ENCODE measurements around the gene APOE.
"Not testable (repeated sequence)": the region's sequence is repeated elsewhere in the genome, so short reads cannot be mapped to it uniquely, and the experiment has no call there.

APOE gene

DNA sequence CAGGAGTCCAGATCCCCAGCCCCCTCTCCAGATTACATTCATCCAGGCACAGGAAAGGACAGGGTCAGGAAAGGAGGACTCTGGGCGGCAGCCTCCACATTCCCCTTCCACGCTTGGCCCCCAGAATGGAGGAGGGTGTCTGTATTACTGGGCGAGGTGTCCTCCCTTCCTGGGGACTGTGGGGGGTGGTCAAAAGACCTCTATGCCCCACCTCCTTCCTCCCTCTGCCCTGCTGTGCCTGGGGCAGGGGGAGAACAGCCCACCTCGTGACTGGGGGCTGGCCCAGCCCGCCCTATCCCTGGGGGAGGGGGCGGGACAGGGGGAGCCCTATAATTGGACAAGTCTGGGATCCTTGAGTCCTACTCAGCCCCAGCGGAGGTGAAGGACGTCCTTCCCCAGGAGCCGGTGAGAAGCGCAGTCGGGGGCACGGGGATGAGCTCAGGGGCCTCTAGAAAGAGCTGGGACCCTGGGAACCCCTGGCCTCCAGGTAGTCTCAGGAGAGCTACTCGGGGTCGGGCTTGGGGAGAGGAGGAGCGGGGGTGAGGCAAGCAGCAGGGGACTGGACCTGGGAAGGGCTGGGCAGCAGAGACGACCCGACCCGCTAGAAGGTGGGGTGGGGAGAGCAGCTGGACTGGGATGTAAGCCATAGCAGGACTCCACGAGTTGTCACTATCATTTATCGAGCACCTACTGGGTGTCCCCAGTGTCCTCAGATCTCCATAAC, at the start of gene APOE:
Gene APOE (plus strand): TSS at position 360 of the 724 bp plus-strand sequence. CDS start 829 bp downstream, outside the sequence.
- peak in 1 of 2 experiments; percentile 37 for DNase-seq

- no peak for DNase-seq
Observed at GRCh38 chr19:44856421-44857083, 49.0 kb upstream of the APOE start.

GRCh38 chr19:44857837-44858236, 47.8 kb upstream of the APOE start:
- peak in 1 of 2 experiments; percentile 13 for DNase-seq

DNA sequence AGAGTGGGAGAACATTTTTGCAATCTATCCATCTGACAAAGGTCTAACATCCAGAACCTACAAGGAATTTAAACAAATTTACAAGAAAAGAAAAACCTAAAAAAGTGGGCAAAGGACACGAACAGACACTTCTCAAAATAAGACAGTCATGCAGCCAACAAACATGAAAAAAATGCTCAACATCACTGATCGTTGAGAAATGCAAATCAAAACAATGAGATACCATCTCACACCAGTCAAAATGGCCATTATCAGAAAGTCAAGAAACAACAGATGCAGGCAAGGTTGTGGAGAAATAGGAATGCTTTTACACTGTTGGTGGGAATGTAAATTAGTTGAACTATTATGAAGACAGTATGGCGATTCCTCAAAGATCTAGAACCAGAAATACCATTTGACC, 44.0 kb upstream of the APOE start:
- DNase-seq: peak; percentile 69 to 83

DNA sequence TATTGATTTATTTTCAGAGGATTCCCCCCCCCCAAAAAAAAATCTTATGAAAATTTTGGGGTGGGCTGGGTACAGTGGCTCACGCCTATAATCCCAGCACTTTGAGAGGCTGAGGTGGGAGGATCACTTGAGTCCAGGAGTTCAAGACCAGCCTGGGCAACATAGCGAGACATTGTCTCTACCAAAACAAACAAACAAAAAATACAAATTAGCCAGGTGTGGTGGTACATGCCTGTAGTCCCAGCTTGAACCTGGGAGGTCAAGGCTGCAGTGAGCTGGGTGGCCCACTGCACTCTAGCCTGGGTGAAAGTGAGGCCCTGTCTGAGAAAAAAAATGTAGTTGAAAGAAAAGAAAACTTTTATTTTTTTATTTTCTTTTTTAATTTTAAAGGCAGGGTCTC, 41.6 kb upstream of the APOE start:
- no peak for DNase-seq

GRCh38 chr19:44865196-44865767, 40.3 kb upstream of the APOE start:
- no peak for DNase-seq

- no peak for DNase-seq
Observed at GRCh38 chr19:44866664-44867063, 38.9 kb upstream of the APOE start.

DNA sequence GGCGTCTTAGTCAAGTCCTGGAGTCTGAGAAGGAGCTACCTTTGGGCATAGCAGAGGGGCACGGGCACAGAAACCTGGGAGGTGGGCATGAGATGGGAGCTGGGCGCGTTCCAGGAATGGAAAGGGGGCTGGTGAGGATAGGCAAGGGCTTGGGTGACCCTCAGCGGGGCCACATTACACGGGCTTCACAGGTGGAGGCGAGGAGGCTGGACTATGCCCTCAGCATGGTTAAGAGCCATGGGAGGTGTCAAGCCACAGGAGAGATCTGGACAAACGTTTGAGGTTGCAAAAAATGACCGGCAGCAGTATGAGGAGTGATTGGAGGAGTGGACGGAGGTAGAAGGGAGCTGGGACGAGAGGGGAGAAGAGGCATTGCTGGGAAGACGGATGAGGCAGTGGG, 38.0 kb upstream of the APOE start:
- no peak for DNase-seq

DNA sequence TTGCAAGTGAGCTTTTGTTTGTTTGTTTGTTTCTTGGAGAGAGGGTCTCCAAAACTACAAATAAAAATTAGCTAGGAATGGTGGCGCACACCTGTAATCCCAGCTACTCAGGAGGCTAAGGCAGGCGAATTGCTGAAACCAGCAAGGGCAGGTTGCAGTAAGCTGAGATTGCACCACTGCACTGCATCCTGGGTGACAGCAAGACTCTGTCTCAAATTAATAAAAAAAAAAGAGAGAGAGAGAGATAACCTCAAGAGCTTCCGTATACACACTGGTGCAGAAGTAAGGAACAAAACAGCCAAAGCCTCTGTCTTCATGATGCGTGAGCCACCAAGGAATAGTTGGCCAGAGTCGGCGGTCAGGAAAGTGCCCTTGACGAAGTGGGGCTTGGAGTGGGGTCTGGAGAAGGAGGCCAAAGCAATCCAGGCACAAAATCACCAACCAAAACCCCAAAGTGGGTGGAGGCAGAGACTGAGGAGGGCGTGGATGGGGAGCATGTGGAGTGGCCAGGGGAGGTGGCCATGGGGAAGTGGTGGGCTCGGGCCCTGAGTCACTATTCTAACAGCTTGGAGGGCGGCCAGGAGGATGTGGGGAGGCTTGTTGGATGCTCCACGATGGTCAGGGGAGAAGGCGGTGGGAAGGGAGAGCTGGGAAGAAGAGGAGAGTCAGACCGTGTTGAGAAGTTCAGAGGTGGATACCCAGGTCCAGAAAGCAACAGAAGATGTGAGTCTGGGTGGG, 35.7 kb upstream of the APOE start:
- no peak for DNase-seq

GRCh38 chr19:44871809-44872208, 33.8 kb upstream of the APOE start:
- no peak for DNase-seq

- DNase-seq: no peak
Observed at GRCh38 chr19:44872661-44873060, 32.9 kb upstream of the APOE start.

GRCh38 chr19:44874317-44874716, 31.3 kb upstream of the APOE start:
- DNase-seq: no peak

DNA sequence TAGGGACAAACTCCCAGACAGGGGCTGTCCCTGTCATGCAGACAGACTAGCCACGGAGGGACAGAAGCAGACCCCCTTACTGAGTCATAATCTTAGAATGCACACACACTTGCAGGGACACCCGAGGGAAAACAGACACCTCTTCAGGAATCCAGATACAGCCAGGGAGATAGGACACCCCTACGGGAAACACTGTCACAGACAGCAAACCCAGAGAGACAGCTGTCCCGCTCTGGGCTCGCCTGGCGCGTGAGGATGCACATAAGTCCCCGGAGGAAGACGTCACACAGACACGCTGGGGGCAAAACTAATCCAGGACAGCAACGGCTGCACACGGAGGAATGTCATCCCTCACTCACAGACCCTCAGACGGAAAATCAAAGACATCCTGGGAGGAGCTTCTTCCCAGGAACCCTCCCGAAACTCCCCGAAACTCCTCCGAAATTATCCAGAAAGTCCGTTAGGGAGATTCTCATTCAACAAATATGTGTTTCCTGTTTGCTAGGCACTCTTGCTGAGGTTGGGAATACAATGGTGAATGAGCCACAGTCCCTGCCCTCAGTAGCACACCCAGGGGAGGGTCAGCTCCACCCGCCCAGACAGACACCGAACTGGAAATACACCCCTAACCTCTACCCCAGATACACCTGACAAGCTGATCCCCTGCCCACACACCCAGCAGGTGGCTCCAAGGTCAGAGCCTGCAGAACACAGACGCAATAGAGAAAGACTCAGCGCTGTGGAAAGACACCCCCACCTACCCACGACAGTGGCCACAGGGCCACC, 29.7 kb upstream of the APOE start:
- no peak for DNase-seq

DNA sequence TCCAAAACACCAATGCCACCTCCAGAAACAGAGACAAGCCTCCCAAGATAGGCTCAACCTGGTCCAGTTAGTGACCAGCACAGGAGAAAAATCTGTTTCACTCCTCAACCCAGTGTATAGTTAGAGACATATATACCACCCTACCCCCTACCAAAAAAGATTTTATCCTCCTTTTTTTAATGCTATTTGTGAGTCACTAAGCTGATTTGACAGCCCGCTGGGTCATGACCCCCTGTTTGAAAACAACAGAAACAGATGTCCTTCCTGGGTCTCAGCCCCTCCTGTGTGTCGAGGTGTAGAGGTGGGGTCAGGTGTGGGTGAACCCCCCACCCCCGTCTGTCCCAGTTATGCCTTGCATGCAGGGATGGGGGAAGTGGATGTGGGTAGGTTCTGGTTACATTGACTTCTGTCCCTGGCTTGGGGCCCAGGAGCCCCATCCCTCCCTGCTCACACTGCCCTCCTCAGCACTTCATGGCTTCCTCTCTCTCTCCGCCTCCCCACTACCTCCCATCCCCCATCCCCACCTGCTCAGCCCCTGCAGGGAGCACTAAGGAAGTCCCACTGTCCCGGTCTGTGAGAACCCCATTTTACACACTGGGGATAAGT, 28.6 kb upstream of the APOE start:
- DNase-seq: no peak

DNA sequence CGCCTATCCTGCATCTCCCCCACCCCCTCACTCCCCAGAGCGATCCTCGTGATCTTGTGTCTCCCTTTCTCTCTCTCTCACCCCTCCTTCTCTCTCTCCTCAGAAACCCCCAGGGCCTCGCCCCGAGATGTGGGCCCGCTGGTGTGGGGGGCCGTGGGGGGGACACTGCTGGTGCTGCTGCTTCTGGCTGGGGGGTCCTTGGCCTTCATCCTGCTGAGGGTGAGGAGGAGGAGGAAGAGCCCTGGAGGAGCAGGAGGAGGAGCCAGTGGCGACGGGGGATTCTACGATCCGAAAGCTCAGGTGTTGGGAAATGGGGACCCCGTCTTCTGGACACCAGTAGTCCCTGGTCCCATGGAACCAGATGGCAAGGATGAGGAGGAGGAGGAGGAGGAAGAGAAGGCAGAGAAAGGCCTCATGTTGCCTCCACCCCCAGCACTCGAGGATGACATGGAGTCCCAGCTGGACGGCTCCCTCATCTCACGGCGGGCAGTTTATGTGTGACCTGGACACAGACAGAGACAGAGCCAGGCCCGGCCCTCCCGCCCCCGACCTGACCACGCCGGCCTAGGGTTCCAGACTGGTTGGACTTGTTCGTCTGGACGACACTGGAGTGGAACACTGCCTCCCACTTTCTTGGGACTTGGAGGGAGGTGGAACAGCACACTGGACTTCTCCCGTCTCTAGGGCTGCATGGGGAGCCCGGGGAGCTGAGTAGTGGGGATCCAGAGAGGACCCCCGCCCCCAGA, 27.3 kb upstream of the APOE start:
- no peak for DNase-seq

DNA sequence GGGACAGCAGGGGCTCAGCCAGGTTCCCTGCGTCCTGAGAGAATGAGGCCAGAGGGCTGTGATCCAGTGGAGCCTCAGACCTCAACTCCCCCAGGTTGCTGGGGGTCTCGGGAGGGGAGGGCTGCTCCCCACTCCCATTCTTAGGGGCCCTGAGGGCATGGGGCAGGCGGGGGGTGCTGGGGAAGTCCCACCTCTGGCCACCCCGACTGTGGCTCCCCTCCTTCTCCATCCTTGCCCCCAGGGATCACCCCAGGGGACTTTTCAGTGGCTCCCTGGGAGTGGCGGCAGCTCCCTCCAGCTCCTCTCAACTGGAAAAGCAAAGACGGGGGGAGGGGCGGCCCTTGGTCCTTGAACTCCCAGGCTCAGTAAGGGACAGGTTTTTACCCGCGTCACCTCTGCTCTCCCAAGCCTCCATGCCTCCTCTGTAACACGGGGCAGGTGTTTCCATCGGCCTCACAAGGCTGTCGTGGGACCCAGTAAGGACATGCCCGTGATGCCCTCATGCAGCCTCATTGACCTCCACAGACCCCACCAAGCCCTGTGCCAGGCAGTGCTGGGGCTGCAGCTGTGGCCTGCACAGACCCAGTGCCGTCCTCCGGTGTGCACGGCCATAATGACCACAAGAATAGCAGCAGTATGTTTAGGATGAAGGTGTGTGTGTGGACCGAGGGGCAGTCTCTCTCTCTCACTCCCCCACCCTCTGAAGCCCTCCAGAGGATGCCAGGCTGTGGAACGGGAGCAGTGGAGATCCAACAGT, 26.1 kb upstream of the APOE start:
- no peak for DNase-seq

DNA sequence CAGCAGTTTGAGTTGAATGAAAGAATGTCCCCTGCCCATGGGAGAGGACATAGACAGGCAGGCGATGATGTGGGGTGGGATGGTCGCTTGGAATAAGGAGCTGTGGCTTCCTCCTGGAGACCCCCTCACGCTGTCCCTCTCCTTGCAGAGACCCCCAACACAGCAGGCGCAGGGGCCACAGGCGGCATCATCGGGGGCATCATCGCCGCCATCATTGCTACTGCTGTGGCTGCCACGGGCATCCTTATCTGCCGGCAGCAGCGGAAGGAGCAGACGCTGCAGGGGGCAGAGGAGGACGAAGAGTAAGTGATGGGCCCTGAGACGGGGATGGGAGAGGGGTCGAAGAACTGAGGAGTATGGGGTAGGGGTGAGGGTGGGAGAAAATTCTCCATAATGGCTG, 23.5 kb upstream of the APOE start:
- no peak for DNase-seq

- DNase-seq: not testable (repeated sequence)
Observed at GRCh38 chr19:44882619-44883397, 22.8 kb upstream of the APOE start.

GRCh38 chr19:44883922-44884321, 21.7 kb upstream of the APOE start:
- DNase-seq: no peak

- no peak for DNase-seq
Observed at GRCh38 chr19:44884566-44884965, 21.0 kb upstream of the APOE start.

Measured in NCI-H526 (cell line).